Neuronal stem cell (in vitro differentiated cells): ENCODE results near the gene STRA8.

Experiments
- DNase-seq: peaks from one replicate; pipeline ENCODE4 v3.0.0-alpha.2; 2013; ENCODE audit warnings: low spot score
- H2AFZ ChIP-seq: one replicate; pipeline ENCODE4 v1.6.1; 2013; ENCODE audit warnings: mild to moderate bottlenecking, low read length, inconsistent platforms
- H2AK5ac ChIP-seq: 2 replicates; pipeline ENCODE4 v1.6.1; 2013; ENCODE audit warnings: low read depth, mild to moderate bottlenecking, inconsistent platforms, low read length, moderate library complexity, mixed read lengths
- H2BK120ac ChIP-seq: 2 replicates; pipeline ENCODE4 v1.6.1; 2013; ENCODE audit warnings: low read depth, mild to moderate bottlenecking, inconsistent platforms, low read length, moderate library complexity, mixed read lengths
- H2BK12ac ChIP-seq: one replicate; pipeline ENCODE4 v1.6.1; 2013; ENCODE audit warnings: low read length, inconsistent platforms
- H2BK15ac ChIP-seq: 2 replicates; pipeline ENCODE4 v1.6.1; 2013; ENCODE audit warnings: mild to moderate bottlenecking, low read length, inconsistent platforms, mixed read lengths
- H2BK5ac ChIP-seq: one replicate; pipeline ENCODE4 v1.6.1; 2013; ENCODE audit warnings: inconsistent platforms, mild to moderate bottlenecking, low read length, moderate library complexity
- H3K14ac ChIP-seq: one replicate; pipeline ENCODE4 v1.6.1; 2013; ENCODE audit warnings: low read length, inconsistent platforms
- H3K18ac ChIP-seq: 2 replicates; pipeline ENCODE4 v1.6.1; 2013; ENCODE audit warnings: low read length, inconsistent platforms
- H3K23ac ChIP-seq: 2 replicates; pipeline ENCODE4 v1.6.1; 2013; ENCODE audit warnings: low read depth, mild to moderate bottlenecking, mixed read lengths, low read length, inconsistent platforms; ENCODE audit not compliant: poor library complexity
- H3K27ac ChIP-seq: replicated peaks from 3 replicates; pipeline ENCODE4 v1.5.1; 2013; ENCODE audit warnings: low read length, inconsistent platforms
- H3K27me3 ChIP-seq, 3 experiments: 2 replicates each; pipeline ENCODE4 v1.6.1; 2013; ENCODE audit warnings: low read length in 3 of 3, mild to moderate bottlenecking in 2 of 3, inconsistent platforms in 1 of 3, low read depth in 1 of 3, mixed read lengths in 1 of 3, moderate library complexity in 1 of 3; ENCODE audit not compliant: control insufficient read depth in 3 of 3, insufficient read depth in 3 of 3
- H3K36me3 ChIP-seq, 2 donors: replicated peaks in 1 of 2; 2 replicates each; pipeline ENCODE4 v1.6.1; 2013; ENCODE audit warnings: low read length in 2 of 2; ENCODE audit not compliant: control insufficient read depth in 2 of 2, insufficient read depth in 2 of 2
- H3K4ac ChIP-seq: 2 replicates; pipeline ENCODE4 v1.6.1; 2013; ENCODE audit warnings: inconsistent platforms, mild to moderate bottlenecking, low read length, moderate library complexity
- H3K4me1 ChIP-seq, 2 donors: 1 replicate in 1 of 2; 2 replicates in 1 of 2; pipeline ENCODE4 v1.6.1; 2013; ENCODE audit warnings: low read length in 2 of 2, low read depth in 1 of 2; ENCODE audit not compliant: control insufficient read depth in 2 of 2, insufficient read depth in 1 of 2
- H3K4me2 ChIP-seq: one replicate; pipeline ENCODE4 v1.6.1; 2013; ENCODE audit warnings: mild to moderate bottlenecking, low read length, inconsistent platforms; ENCODE audit not compliant: insufficient read depth, poor library complexity, severe bottlenecking
- H3K4me3 ChIP-seq, 2 donors: 2 replicates each; pipeline ENCODE4 v1.5.1; 2013; ENCODE audit warnings: low read length in 2 of 2, mild to moderate bottlenecking in 2 of 2, inconsistent platforms in 1 of 2, moderate library complexity in 1 of 2
- H3K79me1 ChIP-seq: one replicate; pipeline ENCODE4 v1.6.1; 2013; ENCODE audit warnings: low read depth, mild to moderate bottlenecking, inconsistent platforms, low read length, moderate library complexity
- H3K9ac ChIP-seq: one replicate; pipeline ENCODE4 v1.6.1; 2013; ENCODE audit warnings: mild to moderate bottlenecking, low read depth, low read length, inconsistent platforms; ENCODE audit not compliant: poor library complexity
- H3K9me3 ChIP-seq, 2 donors: replicated peaks in 1 of 2; 2 replicates each; pipeline versions ENCODE3 to v1.6.1; 2013; ENCODE audit warnings: low read length in 2 of 2, mild to moderate bottlenecking in 2 of 2, inconsistent platforms in 1 of 2, low read depth in 1 of 2, mixed read lengths in 1 of 2, moderate library complexity in 1 of 2; ENCODE audit not compliant: control insufficient read depth in 2 of 2, insufficient read depth in 1 of 2
- H4K8ac ChIP-seq: one replicate; pipeline ENCODE4 v1.6.1; 2013; ENCODE audit warnings: low read depth, mild to moderate bottlenecking, inconsistent platforms, low read length, moderate library complexity
- H4K91ac ChIP-seq: one replicate; pipeline ENCODE4 v1.6.1; 2013; ENCODE audit warnings: low read length, low read depth, mild to moderate bottlenecking, inconsistent platforms; ENCODE audit not compliant: poor library complexity
- WGBS, 2 donors: extraction: QIAGEN DNeasy Blood & Tissue Kit; methylation state at CpG; one replicate each; pipeline ENCODE4 v1.1.7; 2013; ENCODE audit warnings: missing lambda C conversion rate in 2 of 2, mixed read lengths in 1 of 2; ENCODE audit not compliant: insufficient read length in 2 of 2, insufficient replicate concordance in 1 of 2; ENCODE audit errors: extremely low coverage in 2 of 2; 5-methylcytosine and 5-hydroxymethylcytosine counted together

STRA8 gene

DNA sequence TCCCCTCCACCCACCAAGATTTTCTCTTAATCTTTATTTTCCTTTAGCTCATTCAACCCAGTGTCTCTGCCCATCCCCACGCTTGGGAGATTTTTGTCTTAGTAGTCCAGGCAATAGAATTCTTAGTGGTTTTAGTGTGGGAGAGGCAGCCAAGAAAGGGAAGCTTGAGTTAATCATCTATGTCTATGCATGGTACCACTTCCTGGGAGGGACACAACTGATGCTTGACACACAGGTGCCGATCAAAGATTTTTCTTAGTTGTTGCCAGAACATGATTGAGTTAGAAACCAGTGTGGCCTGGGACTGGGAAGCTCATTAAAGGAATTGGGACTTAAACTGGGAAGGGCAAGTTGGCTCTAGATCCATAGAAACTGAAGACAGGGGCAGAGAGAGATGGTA lies 3.1 kb downstream of the STRA8 start:
- no peak overlapping the region for H2AK5ac ChIP-seq
- no peak overlapping the region for H3K23ac ChIP-seq
- H2BK15ac ChIP-seq, result no peak overlapping the region
- H3K27ac ChIP-seq, result no peak overlapping the region
- no peaks in the 10 kb centered on the region for H3K79me1 ChIP-seq
- WGBS, 2 donors, result no CpG with 5 or more reads among the region's 2 CpGs
- H4K91ac ChIP-seq, result no peak overlapping the region
- H4K8ac ChIP-seq, result no peak overlapping the region
- H2BK12ac ChIP-seq, result no peak overlapping the region
- H3K4me1 ChIP-seq, result no peaks in the 10 kb centered on the region
- H3K4ac ChIP-seq, result no peak overlapping the region
- no peak overlapping the region for H3K4me2 ChIP-seq
- H3K4me3 ChIP-seq, result no peak overlapping the region
- H2BK120ac ChIP-seq, result no peak overlapping the region
- H3K9ac ChIP-seq, result no peak overlapping the region
- H3K14ac ChIP-seq, result no peak overlapping the region
- H3K9me3 ChIP-seq, result no peaks in the 10 kb centered on the region
- H3K36me3 ChIP-seq, result no peaks in the 10 kb centered on the region
- peaks cover 0 to 8% (median 0%) of the 10 kb centered on the region in 3 experiments for H3K27me3 ChIP-seq
- no peak for DNase-seq
- no peak overlapping the region for H3K18ac ChIP-seq
- no peak overlapping the region for H2AFZ ChIP-seq
- no peak overlapping the region for H2BK5ac ChIP-seq

DNA sequence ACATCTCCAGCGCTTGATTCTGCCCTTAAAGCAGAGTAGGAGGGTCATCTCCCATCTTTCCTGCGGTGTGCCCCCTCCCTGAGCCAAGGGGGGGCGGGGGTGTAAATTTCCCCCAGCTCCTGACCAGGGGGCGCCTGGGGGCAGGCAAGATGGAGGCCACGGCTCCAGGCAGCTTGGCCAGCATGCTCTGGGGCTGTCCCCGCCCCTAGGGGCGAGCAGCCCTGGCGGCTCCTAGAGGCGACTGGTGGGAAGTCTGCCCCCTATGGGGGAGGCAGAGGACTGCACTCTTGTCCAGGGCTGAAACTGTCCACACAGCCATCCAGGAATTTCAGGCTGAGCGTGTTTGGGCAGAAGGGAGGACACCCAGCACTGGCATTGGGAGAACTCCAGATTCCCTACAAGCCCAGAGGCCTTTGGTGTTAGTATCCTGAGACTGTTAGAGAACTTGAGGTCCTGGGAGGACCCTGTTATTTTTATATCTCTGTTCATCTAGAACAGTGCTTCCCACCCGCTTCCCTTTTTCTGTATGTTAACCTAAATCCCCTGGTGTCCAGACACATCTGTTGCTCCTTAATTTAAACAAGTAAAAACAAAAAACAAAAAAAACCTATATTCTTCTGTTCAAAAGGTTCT lies 4.6 kb downstream of the STRA8 start:
- Histone ChIP-seq H3K4me3 (no peak overlapping the region), H2BK5ac (no peak overlapping the region), H3K18ac (no peak overlapping the region), H3K4me2 (no peak overlapping the region), H4K91ac (no peak overlapping the region), H4K8ac (no peak overlapping the region), H3K9ac (no peak overlapping the region), H2BK15ac (no peak overlapping the region), H2AK5ac (no peak overlapping the region), H2BK120ac (no peak overlapping the region), H3K36me3 (no peaks in the 10 kb centered on the region), H2AFZ (no peak overlapping the region), H3K9me3 (no peaks in the 10 kb centered on the region), H2BK12ac (no peak overlapping the region), H3K23ac (no peak overlapping the region), H3K14ac (no peak overlapping the region), H3K4ac (no peak overlapping the region), H3K27ac (no peak overlapping the region), H3K79me1 (no peaks in the 10 kb centered on the region), H3K27me3 (peaks cover 0 to 14% (median 0%) of the 10 kb centered on the region in 3 experiments), H3K4me1 (no peaks in the 10 kb centered on the region)
- no CpG with 5 or more reads among the region's 11 CpGs for WGBS, 2 donors
- no peak for DNase-seq

- no peak overlapping the region for H3K9ac ChIP-seq
- no peak for DNase-seq
- no peaks in the 10 kb centered on the region for H3K36me3 ChIP-seq
- no peak overlapping the region for H3K18ac ChIP-seq
- no peaks in the 10 kb centered on the region for H3K9me3 ChIP-seq
- H3K23ac ChIP-seq, result no peak overlapping the region
- H2AFZ ChIP-seq, result no peak overlapping the region
- H2BK12ac ChIP-seq, result no peak overlapping the region
- no peak overlapping the region for H2AK5ac ChIP-seq
- H2BK5ac ChIP-seq, result no peak overlapping the region
- H3K27me3 ChIP-seq, result peaks cover 0 to 14% (median 0%) of the 10 kb centered on the region in 3 experiments
- H3K14ac ChIP-seq, result no peak overlapping the region
- H3K79me1 ChIP-seq, result no peaks in the 10 kb centered on the region
- no peak overlapping the region for H3K4ac ChIP-seq
- no peak overlapping the region for H4K91ac ChIP-seq
- WGBS, 2 donors, result no CpG with 5 or more reads among the region's 7 CpGs
- H3K4me3 ChIP-seq, result no peak overlapping the region
- no peak overlapping the region for H2BK15ac ChIP-seq
- H3K4me2 ChIP-seq, result no peak overlapping the region
- no peak overlapping the region for H4K8ac ChIP-seq
- no peak overlapping the region for H3K27ac ChIP-seq
- no peaks in the 10 kb centered on the region for H3K4me1 ChIP-seq
- no peak overlapping the region for H2BK120ac ChIP-seq
These were observed 5.6 kb downstream of the STRA8 start for GRCh38 chr7:135239263-135239662.

DNA sequence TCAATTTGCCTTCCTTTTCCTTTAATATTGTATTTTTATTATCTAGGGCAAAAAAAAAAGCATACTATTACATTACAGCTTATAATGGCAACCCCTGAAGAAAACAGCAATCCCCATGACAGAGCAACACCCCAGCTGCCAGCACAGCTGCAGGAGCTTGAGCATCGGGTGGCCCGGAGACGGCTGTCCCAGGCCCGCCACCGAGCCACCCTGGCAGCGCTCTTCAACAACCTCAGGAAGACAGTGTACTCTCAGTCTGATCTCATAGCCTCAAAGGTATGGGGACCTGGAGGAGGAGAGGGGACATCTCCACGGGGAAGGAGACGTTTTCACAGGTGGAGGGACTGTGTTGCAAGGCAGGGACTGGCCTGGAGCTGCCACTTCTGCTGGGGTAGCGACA lies 6.8 kb downstream of the STRA8 start:
- H3K23ac ChIP-seq, result no peak overlapping the region
- H4K8ac ChIP-seq, result no peak overlapping the region
- H2BK12ac ChIP-seq, result no peak overlapping the region
- no peaks in the 10 kb centered on the region for H3K9me3 ChIP-seq
- no peak overlapping the region for H3K4me3 ChIP-seq
- H2AFZ ChIP-seq, result no peak overlapping the region
- DNase-seq, result no peak
- no peak overlapping the region for H2BK15ac ChIP-seq
- no peak overlapping the region for H4K91ac ChIP-seq
- H2BK5ac ChIP-seq, result no peak overlapping the region
- H3K14ac ChIP-seq, result no peak overlapping the region
- H2BK120ac ChIP-seq, result no peak overlapping the region
- H3K18ac ChIP-seq, result no peak overlapping the region
- H3K36me3 ChIP-seq, result no peaks in the 10 kb centered on the region
- H2AK5ac ChIP-seq, result no peak overlapping the region
- no peaks in the 10 kb centered on the region for H3K4me1 ChIP-seq
- H3K27ac ChIP-seq, result no peak overlapping the region
- no peaks in the 10 kb centered on the region for H3K79me1 ChIP-seq
- peaks cover 0 to 14% (median 0%) of the 10 kb centered on the region in 3 experiments for H3K27me3 ChIP-seq
- WGBS, 2 donors, result no CpG with 5 or more reads among the region's 9 CpGs
- H3K4ac ChIP-seq, result no peak overlapping the region
- no peak overlapping the region for H3K9ac ChIP-seq
- H3K4me2 ChIP-seq, result no peak overlapping the region
